AG10803 (cell line): ENCODE data around the gene STT3A.
A peak's percentile ranks its signal among the peaks of the same experiment; 100 is the strongest.

Source experiments
- DNase-seq: peaks from one replicate; pipeline ENCODE4 v3.0.0; 2010; ENCODE audit warnings: low read depth
- H3K4me3 ChIP-seq: 2 replicates; pipeline ENCODE4 v1.5.1; 2011; ENCODE audit warnings: mild to moderate bottlenecking, low read length, control low read depth
- CTCF ChIP-seq: conservative IDR thresholded peaks from 2 replicates; pipeline ENCODE4 v1.5.1; 2011; ENCODE audit warnings: mild to moderate bottlenecking, low read length, control low read depth, inconsistent platforms

STT3A gene

GRCh38 chr11:125561924-125562323 lies 30.7 kb upstream of the STT3A start:
- no peak for TF ChIP-seq CTCF
- DNase-seq, result no peak
- no peak overlapping the region for H3K4me3 ChIP-seq

DNA sequence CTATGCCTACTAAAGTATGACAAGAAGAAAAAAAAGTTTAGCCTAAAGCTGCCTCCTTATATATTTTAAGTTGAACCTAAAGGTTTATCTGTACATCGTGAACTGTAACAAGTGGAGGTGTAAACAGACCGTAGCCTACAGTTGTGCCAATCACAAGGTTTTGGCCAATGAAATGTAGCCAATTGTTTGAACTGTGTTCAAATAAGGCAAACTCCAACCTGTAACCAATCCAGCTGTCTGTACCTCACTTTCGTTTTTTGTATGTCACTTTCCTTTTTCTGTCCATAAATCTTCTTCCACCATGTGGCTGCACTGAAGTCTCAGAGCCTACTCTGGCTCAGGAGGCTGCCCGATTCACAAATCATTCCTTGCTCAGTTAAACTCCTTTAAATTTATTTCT lies 30.2 kb upstream of the STT3A start:
- no peak for DNase-seq
- TF ChIP-seq CTCF, result no peak
- no peak overlapping the region for H3K4me3 ChIP-seq

DNA sequence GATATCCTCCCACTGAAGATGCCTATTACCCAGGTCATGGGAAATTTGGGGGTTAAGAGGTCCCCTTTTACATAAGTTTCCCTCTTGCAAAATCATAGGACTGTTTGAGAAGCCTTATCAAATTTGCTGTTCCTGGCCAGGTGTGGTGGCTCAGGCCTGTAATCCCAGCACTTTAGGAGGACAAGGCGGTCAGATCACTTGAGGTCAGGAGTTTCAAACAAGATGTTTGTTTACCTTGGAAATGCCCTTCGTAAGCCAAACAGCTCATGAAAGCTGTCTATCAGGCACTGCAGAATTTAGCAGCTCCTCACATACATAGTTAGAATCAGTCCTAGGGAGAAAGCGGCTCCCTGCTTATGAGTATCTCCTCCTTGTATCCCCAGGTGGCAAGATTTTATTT lies 28.3 kb upstream of the STT3A start:
- no peak for TF ChIP-seq CTCF
- no peak for DNase-seq

DNA sequence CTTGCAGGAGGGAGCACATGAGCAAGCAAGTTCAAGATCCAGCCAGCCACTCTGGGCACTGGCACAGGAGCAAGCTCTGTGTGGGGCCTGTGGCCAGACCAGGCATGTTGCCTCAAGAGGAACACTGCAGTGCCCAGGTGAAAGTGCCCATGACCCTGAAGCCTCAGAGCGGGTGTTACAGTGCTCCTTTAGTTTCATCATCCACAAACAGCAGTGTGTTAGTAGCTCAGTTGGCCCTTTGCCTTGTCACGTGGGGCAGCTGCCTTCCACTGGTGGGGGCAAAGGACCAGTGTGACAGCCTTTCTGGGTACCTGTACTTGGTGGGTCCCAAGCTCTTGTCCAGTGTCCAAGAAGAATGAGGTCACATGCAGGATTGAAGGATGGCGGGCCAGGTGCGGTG lies 26.4 kb upstream of the STT3A start:
- no peak for DNase-seq
- no peak overlapping the region for H3K4me3 ChIP-seq
- no peak for TF ChIP-seq CTCF

More for the DNA sequence above, 28.3 kb upstream of the STT3A start:
- no peak overlapping the region for H3K4me3 ChIP-seq

DNA sequence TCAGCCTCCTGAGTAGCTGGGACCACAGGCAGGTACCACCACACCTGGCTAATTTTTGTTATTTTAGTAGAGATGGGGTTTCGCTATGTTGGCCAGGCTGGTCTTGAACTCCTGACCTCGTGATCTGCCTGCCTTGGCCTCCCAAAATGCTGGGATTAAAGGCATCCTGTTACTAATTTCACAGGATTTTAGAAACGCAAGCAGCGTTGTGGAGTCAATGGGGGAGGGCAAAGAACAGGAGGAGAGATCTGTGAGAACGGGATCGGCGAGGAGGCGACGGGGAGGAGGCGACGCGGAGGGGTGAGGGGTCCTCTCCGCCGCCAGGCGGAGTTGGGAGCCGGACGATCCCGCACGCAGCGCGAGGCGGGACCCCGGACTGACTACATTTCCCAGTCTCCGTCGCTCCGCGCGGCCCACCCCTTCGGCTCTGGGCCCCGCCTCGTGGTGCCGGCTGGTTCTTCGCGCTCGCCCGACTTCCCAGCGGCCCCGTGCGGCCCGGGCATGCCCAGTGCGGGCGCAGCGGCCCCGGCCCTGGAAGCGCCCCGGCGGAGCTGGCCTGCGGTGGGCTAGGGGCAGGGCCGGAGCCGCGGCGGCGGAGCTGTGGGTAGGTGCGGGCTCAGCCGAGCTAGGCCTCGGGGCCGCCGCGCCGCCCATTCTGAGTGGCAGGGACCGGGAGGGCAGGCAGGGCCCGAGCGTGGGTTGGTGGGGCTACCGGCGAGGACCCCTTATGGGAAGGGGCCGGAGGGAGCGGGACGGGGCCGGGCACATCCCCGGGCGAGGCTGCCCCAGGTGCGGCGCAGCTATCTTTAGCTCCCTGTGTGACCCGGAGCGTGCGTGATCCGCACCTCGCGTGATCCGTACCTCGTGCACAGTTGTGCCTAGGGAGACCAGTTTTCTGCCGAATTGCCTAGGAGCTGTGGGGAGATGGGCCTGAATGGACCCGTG lies 23.4 kb upstream of the STT3A start, which contains the start of gene EI24:
TSS of gene EI24 (plus strand) at position 508 of the 945 bp plus-strand sequence. CDS start 3,051 bp downstream, outside the sequence.
- peak; percentile 67 for TF ChIP-seq CTCF
- peak; percentile 91 for DNase-seq
- peak within 1 kb of the TSS; percentile 92 for H3K4me3 ChIP-seq

DNA sequence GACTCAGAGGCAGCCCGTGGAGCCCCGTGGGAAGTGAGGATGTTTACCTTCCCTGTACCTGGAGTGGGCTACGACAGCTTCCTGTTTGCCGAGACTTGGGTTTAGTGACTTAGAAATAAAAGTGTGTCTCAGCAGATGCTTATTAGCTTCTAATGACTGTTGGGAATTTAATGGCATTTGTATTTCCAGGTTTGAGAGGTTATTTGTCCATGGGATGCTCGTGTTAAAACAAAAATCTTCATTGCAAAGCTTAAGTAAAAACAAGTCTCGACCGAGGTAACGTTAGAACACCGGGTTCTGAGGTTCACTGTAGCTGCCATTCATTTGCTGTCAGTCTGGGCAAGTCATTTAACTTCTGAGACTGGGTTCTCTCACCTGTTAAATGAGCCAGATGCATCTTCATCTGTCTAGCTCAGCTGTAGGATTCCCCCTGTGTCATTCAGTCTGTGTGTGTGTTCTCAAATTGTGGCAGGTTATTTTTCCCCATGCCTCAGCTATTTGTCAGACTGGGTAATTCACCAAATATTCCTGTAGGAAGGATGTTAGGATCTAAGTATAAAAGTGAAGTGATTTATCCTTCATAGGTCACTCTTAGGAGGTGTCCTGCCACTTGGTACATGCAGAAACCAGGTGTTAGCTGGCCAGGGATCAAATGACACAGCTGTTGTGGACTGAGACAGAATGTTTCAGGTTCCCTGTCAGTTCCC lies 22.6 kb upstream of the STT3A start:
- H3K4me3 ChIP-seq, result peak overlapping the region; percentile 92
- DNase-seq, result no peak
- no peak for TF ChIP-seq CTCF
